Esophagus squamous epithelium (tissue), 5 donors: ENCODE measurements around the gene PSMD6. TPM values are rescaled to one million over a fixed set of nuclear protein-coding genes. Genes with fewer than 3 reads are reported as not detected.

Experiments used
- DNase-seq: peaks from one replicate; lab custom pipeline; 2025; lab: John Stamatoyannopoulos, UW
- H3K27ac ChIP-seq, 4 donors: fragments of 200-600 bp; sonication (generic); one replicate each; pipeline ENCODE4 v1.5.1; 2016 to 2019; ENCODE audit warnings: mild to moderate bottlenecking in 1 of 4
- H3K27me3 ChIP-seq, 4 donors: fragments of 200-600 bp; sonication (generic); 1 replicate in 3 of 4; 2 replicates in 1 of 4; pipeline versions ENCODE4 v1.5.1 to v1.6.0; 2017 to 2021; ENCODE audit warnings: antibody characterized with exemption in 1 of 4
- H3K36me3 ChIP-seq, 3 donors: fragments of 200-600 bp; sonication (generic); one replicate each; pipeline ENCODE4 v1.5.1; 2016 to 2019
- H3K4me1 ChIP-seq, 3 donors: fragments of 200-600 bp; sonication (generic); one replicate each; pipeline ENCODE4 v1.5.1; 2017 to 2019
- H3K4me3 ChIP-seq, 4 donors: fragments of 200-600 bp; sonication (generic); 1 replicate in 3 of 4; 2 replicates in 1 of 4; pipeline ENCODE4 v1.5.1; 2016 to 2019; ENCODE audit warnings: mild to moderate bottlenecking in 2 of 4, moderate library complexity in 1 of 4
- H3K9me3 ChIP-seq, 3 donors: fragments of 200-600 bp; sonication (generic); one replicate each; pipeline ENCODE4 v1.5.1; 2016 to 2019
- POLR2A ChIP-seq, 4 donors: fragments of 450-650 bp; IDR thresholded peaks; one replicate each; pipeline ENCODE4 v1.6.1; 2017; ENCODE audit warnings: antibody characterized with exemption in 4 of 4, mild to moderate bottlenecking in 4 of 4, moderate library complexity in 3 of 4
- WGBS, 2 donors: methylation state at CpG; one replicate each; pipeline ENCODE4 v1.1.5; 2018; 5-methylcytosine and 5-hydroxymethylcytosine counted together
- intact Hi-C: fragments of 100-400 bp; cut with DNase I; formaldehyde crosslinking; loops from one replicate; pipeline ENCODE4 v1.15.0; 2022
- total RNA-seq, 4 donors: library from RNA; depleted of rRNA; stranded (reverse); fragments of >200 nt; gene quantifications; one replicate each; pipeline ENCODE4 v1.1.0, GENCODE V29; 2016
- TF ChIP-seq, protein P1 (sequence below), 6 experiments: fragments of 450-650 bp in 4 of 6; fragments of 200-600 bp in 2 of 6; sonication (generic) in 2 of 6; IDR thresholded peaks; one replicate each; pipeline ENCODE4 v1.5.1; 2016 to 2019; ENCODE audit warnings: antibody characterized with exemption in 6 of 6, mild to moderate bottlenecking in 4 of 6, moderate library complexity in 4 of 6
- donor health status: DM: yes; HTN: yes; CAD: no.

The PSMD6 gene
- total RNA-seq, 4 donors from 2014 or later, result 53.1 to 102 (median 81.6) TPM

GRCh38 chr3:64053117-64053516 is 29.8 kb upstream of the PSMD6 start:
- Histone ChIP-seq H3K4me1 (no peaks in the 10 kb centered on the region), H3K27ac (no peak overlapping the region), H3K36me3 (no peaks in the 10 kb centered on the region), H3K27me3 (no peaks in the 10 kb centered on the region), H3K9me3 (no peaks in the 10 kb centered on the region), H3K4me3 (no peak overlapping the region)
- no peak for TF ChIP-seq POLR2A (IDR thresholded peaks at IDR 0.05)
- TF ChIP-seq, protein P1, sequence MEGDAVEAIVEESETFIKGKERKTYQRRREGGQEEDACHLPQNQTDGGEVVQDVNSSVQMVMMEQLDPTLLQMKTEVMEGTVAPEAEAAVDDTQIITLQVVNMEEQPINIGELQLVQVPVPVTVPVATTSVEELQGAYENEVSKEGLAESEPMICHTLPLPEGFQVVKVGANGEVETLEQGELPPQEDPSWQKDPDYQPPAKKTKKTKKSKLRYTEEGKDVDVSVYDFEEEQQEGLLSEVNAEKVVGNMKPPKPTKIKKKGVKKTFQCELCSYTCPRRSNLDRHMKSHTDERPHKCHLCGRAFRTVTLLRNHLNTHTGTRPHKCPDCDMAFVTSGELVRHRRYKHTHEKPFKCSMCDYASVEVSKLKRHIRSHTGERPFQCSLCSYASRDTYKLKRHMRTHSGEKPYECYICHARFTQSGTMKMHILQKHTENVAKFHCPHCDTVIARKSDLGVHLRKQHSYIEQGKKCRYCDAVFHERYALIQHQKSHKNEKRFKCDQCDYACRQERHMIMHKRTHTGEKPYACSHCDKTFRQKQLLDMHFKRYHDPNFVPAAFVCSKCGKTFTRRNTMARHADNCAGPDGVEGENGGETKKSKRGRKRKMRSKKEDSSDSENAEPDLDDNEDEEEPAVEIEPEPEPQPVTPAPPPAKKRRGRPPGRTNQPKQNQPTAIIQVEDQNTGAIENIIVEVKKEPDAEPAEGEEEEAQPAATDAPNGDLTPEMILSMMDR (IDR thresholded peaks at IDR 0.05), result no peak
- no peak for DNase-seq
- intact Hi-C loops, result no loop called here

GRCh38 chr3:64049832-64050231 is 26.5 kb upstream of the PSMD6 start:
- TF ChIP-seq POLR2A (IDR thresholded peaks at IDR 0.05), result no peak
- TF ChIP-seq, protein P1 (IDR thresholded peaks at IDR 0.05), result no peak
- H3K9me3 ChIP-seq, result no peaks in the 10 kb centered on the region
- intact Hi-C loops, result no loop called here
- no peaks in the 10 kb centered on the region for H3K4me1 ChIP-seq
- 74 to 76% methylated on average over 4 of the region's 4 CpGs for WGBS, 2 donors
- no peaks in the 10 kb centered on the region for H3K27me3 ChIP-seq
- no peaks in the 10 kb centered on the region for H3K36me3 ChIP-seq
- H3K27ac ChIP-seq, result no peak overlapping the region
- no peak overlapping the region for H3K4me3 ChIP-seq
- no peak for DNase-seq

GRCh38 chr3:64049136-64049535 is 25.8 kb upstream of the PSMD6 start:
- Histone ChIP-seq H3K27ac (no peak overlapping the region), H3K9me3 (no peaks in the 10 kb centered on the region), H3K27me3 (no peaks in the 10 kb centered on the region), H3K4me1 (no peaks in the 10 kb centered on the region), H3K4me3 (no peak overlapping the region), H3K36me3 (no peaks in the 10 kb centered on the region)
- whole genome bisulfite sequencing, 2 donors, result 28 to 58% methylated on average over 3 of the region's 3 CpGs
- DNase-seq, result no peak
- intact Hi-C loops, result no loop called here
- TF ChIP-seq, protein P1 (IDR thresholded peaks at IDR 0.05), result no peak
- TF ChIP-seq POLR2A (IDR thresholded peaks at IDR 0.05), result no peak

DNA sequence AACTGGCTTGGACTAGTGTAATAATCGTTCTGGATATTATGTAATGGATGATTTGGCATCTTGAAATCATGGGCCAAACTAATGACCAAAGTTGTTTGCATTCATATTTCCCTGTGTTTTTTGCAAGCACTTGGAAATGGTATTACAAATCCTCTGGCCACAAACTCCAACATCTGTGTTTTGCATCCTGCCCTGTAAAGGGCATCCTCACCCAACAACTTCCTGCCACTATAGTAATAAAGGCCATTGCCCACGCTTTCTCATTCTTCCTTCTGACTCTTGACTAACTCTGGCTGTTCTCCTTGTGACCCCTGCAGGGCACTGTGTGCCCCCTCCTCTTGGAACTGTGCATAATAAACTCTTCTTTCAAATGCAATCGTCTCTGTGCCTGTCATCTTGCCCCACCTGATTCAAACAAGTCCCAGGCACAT is 25.4 kb upstream of the PSMD6 start:
- intact Hi-C loops, result no loop called here
- TF ChIP-seq POLR2A (IDR thresholded peaks at IDR 0.05), result no peak
- TF ChIP-seq, protein P1 (IDR thresholded peaks at IDR 0.05), result no peak
- H3K36me3 ChIP-seq, result no peaks in the 10 kb centered on the region
- H3K4me3 ChIP-seq, result no peak overlapping the region
- WGBS, 2 donors, result 35 to 39% methylated on average over 3 of the region's 3 CpGs
- no peaks in the 10 kb centered on the region for H3K9me3 ChIP-seq
- no peak for DNase-seq
- H3K27me3 ChIP-seq, result no peaks in the 10 kb centered on the region
- H3K4me1 ChIP-seq, result no peaks in the 10 kb centered on the region
- H3K27ac ChIP-seq, result no peak overlapping the region

DNA sequence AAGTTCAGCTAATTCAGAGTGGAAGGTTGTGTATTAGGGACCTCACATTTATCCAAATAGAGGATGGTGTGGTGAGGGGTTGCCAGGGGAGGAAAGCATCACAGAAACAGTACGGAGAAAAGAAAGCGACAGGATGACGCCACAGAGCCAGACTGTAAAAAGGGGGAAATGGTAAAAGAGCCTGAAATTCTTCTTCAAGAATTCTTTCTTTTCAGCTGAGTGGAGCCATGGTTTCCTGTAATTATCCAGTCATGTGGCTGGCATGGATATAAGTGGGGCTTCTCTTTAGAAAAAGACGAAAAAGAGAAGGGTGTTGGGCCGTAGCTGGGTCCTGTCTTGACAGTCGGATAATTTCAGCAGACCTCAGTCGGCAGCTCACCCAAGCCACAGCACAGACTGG is 24.5 kb upstream of the PSMD6 start:
- Histone ChIP-seq H3K9me3 (no peaks in the 10 kb centered on the region), H3K4me3 (no peak overlapping the region), H3K4me1 (no peaks in the 10 kb centered on the region), H3K27me3 (no peaks in the 10 kb centered on the region), H3K36me3 (no peaks in the 10 kb centered on the region), H3K27ac (no peak overlapping the region)
- 77 to 89% methylated on average over 7 of the region's 7 CpGs for WGBS, 2 donors
- intact Hi-C loops, result no loop called here
- TF ChIP-seq, protein P1 (IDR thresholded peaks at IDR 0.05), result no peak
- no peak for TF ChIP-seq POLR2A (IDR thresholded peaks at IDR 0.05)
- no peak for DNase-seq
